HepG2 (cell line): ENCODE results near the gene ACSF3. TPM values are rescaled to one million over a fixed set of nuclear protein-coding genes. Genes with fewer than 3 reads are reported as not detected.

Experiments
- ATAC-seq: fragments of 200-7000 bp; cut with Tn5 transposase; 3 replicates; pipeline ENCODE4 v1.9.1; 2020; ENCODE audit warnings: mild to moderate bottlenecking, moderate library complexity
- BruUV-seq: library from RNA; stranded (reverse); fragments of 400-500 nt; replicated peaks from 2 replicates; lab custom pipeline; 2021; lab: Mats Ljungman, UMichigan
- CTCF ChIA-PET: fragments of 300-600 bp; formaldehyde crosslinking; extraction: SDS; loops from one replicate; lab custom pipeline; 2021; ENCODE audit warnings: low total read pairs, inconsistent platforms, low intra/inter-chr PET ratio; lab: Yijun Ruan, JAX
- POLR2A ChIA-PET: fragments of 350-600 bp; sonication (Branson Sonifier 250); formaldehyde crosslinking; loops from one replicate; lab custom pipeline; 2020; ENCODE audit warnings: antibody characterized with exemption, inconsistent platforms; lab: Yijun Ruan, JAX
- DNase-seq: peaks from one replicate; pipeline ENCODE4 v3.0.0-alpha.2; 2015; ENCODE audit warnings: low spot score
- FAIRE-seq: peaks from 3 replicates; lab custom pipeline; 2011; peaks lifted over from hg19 to GRCh38; lab: Jason Lieb, UNC
- H2AFZ ChIP-seq: one replicate; pipeline ENCODE4 v1.6.1; 2011; ENCODE audit warnings: low read length, inconsistent platforms
- H3K27ac ChIP-seq: fragments of 300-600 bp; 3 replicates; pipeline ENCODE4 v1.8.0; 2011; ENCODE audit warnings: mixed run types, mild to moderate bottlenecking, mixed read lengths, low read length, inconsistent platforms; ENCODE audit not compliant: insufficient read depth; ENCODE audit errors: extremely low read length
- H3K27me3 ChIP-seq, 2 experiments: fragments of 200-600 bp in 1 of 2; 2 replicates in 1 of 2; 3 replicates in 1 of 2; pipeline versions ENCODE4 v1.6.0 to v1.8.0; 2011; ENCODE audit warnings: low read length in 2 of 2, mild to moderate bottlenecking in 2 of 2, moderate library complexity in 2 of 2, inconsistent platforms in 1 of 2; ENCODE audit not compliant: insufficient read depth in 2 of 2, control insufficient read depth in 1 of 2
- H3K36me3 ChIP-seq, 2 experiments: fragments of 200-600 bp in 1 of 2; replicated peaks in 1 of 2; 2 replicates in 1 of 2; 3 replicates in 1 of 2; pipeline versions ENCODE4 v1.5.1 to v1.8.0; 2011; ENCODE audit warnings: low read length in 2 of 2, inconsistent platforms in 1 of 2; ENCODE audit not compliant: insufficient read depth in 2 of 2, control insufficient read depth in 1 of 2
- H3K4me1 ChIP-seq: 2 replicates; pipeline ENCODE4 v1.5.1; 2012; ENCODE audit warnings: low read length, inconsistent platforms; ENCODE audit not compliant: insufficient read depth
- H3K4me2 ChIP-seq: 2 replicates; pipeline ENCODE4 v1.6.0; 2011; ENCODE audit warnings: low read depth, low read length, inconsistent platforms
- H3K4me3 ChIP-seq, 3 experiments: fragments of 200-600 bp in 1 of 3; sonication (generic), shearing (Covaris generic) in 1 of 3; replicated peaks in 1 of 3; 2 replicates each; pipeline ENCODE4 v1.5.1; 2011 to 2016; ENCODE audit warnings: low read length in 3 of 3, inconsistent platforms in 2 of 3, low read depth in 2 of 3, mild to moderate bottlenecking in 2 of 3, control low read depth in 1 of 3, mixed read lengths in 1 of 3; ENCODE audit not compliant: insufficient read depth in 1 of 3
- H3K79me2 ChIP-seq: one replicate; pipeline ENCODE4 v1.6.1; 2011; ENCODE audit warnings: low read length, inconsistent platforms; ENCODE audit not compliant: insufficient read depth
- H3K9ac ChIP-seq: 2 replicates; pipeline ENCODE4 v1.6.0; 2011; ENCODE audit warnings: mild to moderate bottlenecking, low read depth, low read length, inconsistent platforms; ENCODE audit not compliant: insufficient read depth
- H3K9me3 ChIP-seq: 2 replicates; pipeline ENCODE4 v1.5.1; 2012; ENCODE audit warnings: mild to moderate bottlenecking, low read length
- H4K20me1 ChIP-seq: 2 replicates; pipeline ENCODE4 v1.6.0; 2011; ENCODE audit warnings: inconsistent platforms, mild to moderate bottlenecking, low read length, moderate library complexity; ENCODE audit not compliant: insufficient read depth
- ATF2 ChIP-seq: sonication (generic); formaldehyde crosslinking; IDR thresholded peaks from 2 replicates; pipeline ENCODE4 v1.4.0; 2020; ENCODE audit warnings: missing genetic modification reagents
- ATRX ChIP-seq: sonication (generic); formaldehyde crosslinking; IDR thresholded peaks from 2 replicates; pipeline ENCODE4 v1.4.0; 2020; ENCODE audit warnings: missing genetic modification reagents, borderline replicate concordance
- BORCS8-MEF2B ChIP-seq: sonication (generic); formaldehyde crosslinking; IDR thresholded peaks from 2 replicates; pipeline ENCODE4 v1.8.0; 2022; ENCODE audit warnings: mild to moderate bottlenecking, missing genetic modification reagents
- CBX5 ChIP-seq: sonication (generic); formaldehyde crosslinking; IDR thresholded peaks from 2 replicates; pipeline ENCODE4 v1.4.0; 2020; ENCODE audit warnings: missing genetic modification reagents, borderline replicate concordance
- CHCHD3 ChIP-seq: sonication (generic); formaldehyde crosslinking; IDR thresholded peaks from 2 replicates; pipeline ENCODE4 v1.8.0; 2022; ENCODE audit warnings: mild to moderate bottlenecking, missing genetic modification reagents, moderate library complexity
- CREM ChIP-seq, 2 experiments: sonication (generic) in 1 of 2; formaldehyde crosslinking in 1 of 2; IDR thresholded peaks; 2 replicates each; pipeline versions ENCODE4 v1.4.0 to v1.6.1; 2016 to 2020; ENCODE audit warnings: antibody characterized with exemption in 1 of 2, mild to moderate bottlenecking in 1 of 2, missing genetic modification reagents in 1 of 2
- DR1 ChIP-seq: sonication (generic); formaldehyde crosslinking; IDR thresholded peaks from 2 replicates; pipeline ENCODE4 v1.8.0; 2021; ENCODE audit warnings: mild to moderate bottlenecking, missing genetic modification reagents, inconsistent platforms
- MTA1 ChIP-seq: sonication (generic); formaldehyde crosslinking; IDR thresholded peaks from 2 replicates; pipeline ENCODE4 v1.4.0; 2020; ENCODE audit warnings: missing genetic modification reagents, mild to moderate bottlenecking, borderline replicate concordance
- NFE2L2 ChIP-seq: fragments of 150-350 bp; IDR thresholded peaks from 2 replicates; pipeline ENCODE4 v1.6.1; 2014; ENCODE audit warnings: low read length
- ZNF788 ChIP-seq: sonication (generic); formaldehyde crosslinking; IDR thresholded peaks from 2 replicates; pipeline ENCODE4 v1.5.0; 2020; ENCODE audit warnings: mild to moderate bottlenecking, missing genetic modification reagents, borderline replicate concordance
- WGBS: methylation state at CpG from one replicate; pipeline ENCODE4 v1.1.6; 2017; ENCODE audit warnings: low lambda C conversion rate; 5-methylcytosine and 5-hydroxymethylcytosine counted together
- in situ Hi-C: cut with HindIII; loops from 2 replicates; pipeline ENCODE4 v1.10.0; 2017; ENCODE audit warnings: low pct_unique_long_range_greater_than_20kb; ENCODE audit not compliant: extremely low pct_ligation_motif_present
- intact Hi-C: fragments of 100-400 bp; cut with micrococcal nuclease; formaldehyde crosslinking; loops from one replicate; pipeline ENCODE4 v1.10.0; 2022; ENCODE audit not compliant: unreplicated experiment
- polyA plus RNA-seq, 8 experiments: library from polyadenylated mRNA; depleted of rRNA in 3 of 8; stranded (reverse) in 7 of 8; unstranded in 1 of 8; fragments of >200 nt; fragmentation: Illumina TruSeq in 4 of 8; extraction: Trizol in 4 of 8; gene quantifications; 2 replicates each; pipeline versions ENCODE4 v1.2.1 to v1.2.3, GENCODE V29; 2011 to 2016; ENCODE audit warnings: low read depth in 4 of 8, missing spikeins in 1 of 8, mixed read lengths in 1 of 8; ENCODE audit not compliant: insufficient read depth in 1 of 8
- total RNA-seq, 5 experiments: library from RNA; depleted of rRNA; stranded (reverse); fragments of >200 nt; fragmentation: Illumina TruSeq; extraction: Trizol; gene quantifications; 2 replicates each; pipeline ENCODE4 v1.2.3, GENCODE V29; 2016; ENCODE audit warnings: low read depth in 1 of 5
- TF ChIP-seq, protein P1 (sequence below): sonication (generic); formaldehyde crosslinking; IDR thresholded peaks from 2 replicates; pipeline ENCODE4 v1.8.1; 2023; ENCODE audit warnings: missing genetic modification reagents, mild to moderate bottlenecking, borderline replicate concordance
- TF ChIP-seq, protein P2 (sequence below): sonication (generic); formaldehyde crosslinking; IDR thresholded peaks from 2 replicates; pipeline ENCODE4 v1.5.0; 2020; ENCODE audit warnings: missing genetic modification reagents
- TF ChIP-seq, protein P3 (sequence below): sonication (generic); formaldehyde crosslinking; IDR thresholded peaks from 2 replicates; pipeline ENCODE4 v1.4.0; 2020; ENCODE audit warnings: mild to moderate bottlenecking, missing genetic modification reagents

ACSF3 gene
- total and polyA plus RNA-seq, 2 of the 13 experiments (the other 11 are each of a cell fraction or from before 2014, with no cell fraction given) = 14.9 to 30.6 TPM

DNA sequence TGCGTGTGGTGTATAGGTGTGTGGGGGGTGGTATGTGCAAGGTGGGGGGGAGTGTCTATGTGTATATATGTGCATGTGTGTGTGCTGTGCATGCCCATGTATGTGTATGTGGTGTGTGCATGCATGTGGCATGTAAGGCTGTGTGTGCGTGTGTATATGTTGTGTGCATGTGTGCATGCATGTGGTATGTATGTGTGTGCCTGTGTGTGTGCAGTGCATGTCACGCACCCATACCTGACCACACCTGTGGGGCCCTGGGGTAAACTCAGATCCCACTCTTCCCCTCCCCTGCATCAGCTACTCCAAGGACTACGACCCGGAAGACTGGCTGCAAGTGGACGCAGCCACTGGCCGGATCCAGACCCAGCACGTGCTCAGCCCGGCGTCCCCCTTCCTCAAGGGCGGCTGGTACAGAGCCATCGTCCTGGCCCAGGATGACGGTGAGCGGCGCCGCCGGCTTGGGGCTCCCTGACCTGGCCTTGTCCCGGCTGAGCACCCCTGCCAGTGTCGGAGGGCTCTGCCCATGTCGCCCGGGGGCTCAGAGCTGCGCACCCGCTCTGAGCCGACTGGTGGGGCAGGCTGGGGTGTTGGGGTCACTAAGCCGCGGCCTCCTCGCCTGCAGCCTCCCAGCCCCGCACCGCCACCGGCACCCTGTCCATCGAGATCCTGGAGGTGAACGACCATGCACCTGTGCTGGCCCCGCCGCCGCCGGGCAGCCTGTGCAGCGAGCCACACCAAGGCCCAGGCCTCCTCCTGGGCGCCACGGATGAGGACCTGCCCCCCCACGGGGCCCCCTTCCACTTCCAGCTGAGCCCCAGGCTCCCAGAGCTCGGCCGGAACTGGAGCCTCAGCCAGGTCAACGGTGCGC, 97.6 kb downstream of the ACSF3 start:
- peak; percentile 55 for FAIRE-seq
- Histone ChIP-seq H3K4me1 (peaks cover 32% of the 10 kb centered on the region), H4K20me1 (peaks cover 36% of the 10 kb centered on the region; the same call in 1 of the 2 replicates), H3K79me2 (peaks cover 6% of the 10 kb centered on the region), H3K4me3 (peak overlapping the region; percentile 60 to 86 (median 75)), H2AFZ (no peak overlapping the region), H3K9ac (peak overlapping the region; percentile 82), H3K27ac (peak overlapping the region; percentile 99), H3K27me3 (no peaks in the 10 kb centered on the region; a peak in 1 of 5 replicates), H3K4me2 (peak overlapping the region; percentile 94), H3K9me3 (no peaks in the 10 kb centered on the region), H3K36me3 (peaks cover 0 to 3% of the 10 kb centered on the region in 2 experiments; a peak in 1 of 5 replicates)
- in situ Hi-C loops = no loop called here
- DNase-seq = no peak
- POLR2A ChIA-PET = interaction anchor here (0.5 to 3.0 kb wide), 6 partner anchors 9 to 497 kb away, joined by 3 to 44 read pairs (median 6); partner anchors contain the start of genes CDH15, SLC22A31 and ZNF778
- CTCF ChIA-PET = no interaction called here
- BruUV-seq = TSS peak; percentile 48
- intact Hi-C loops = no loop called here
- ATAC-seq = peak; percentile 17
- WGBS = 12% methylated on average over 20 of the region's 44 CpGs
- peak; percentile 89 for TF ChIP-seq BORCS8-MEF2B (CRISPR knock-in tag)
- TF ChIP-seq, protein P1, sequence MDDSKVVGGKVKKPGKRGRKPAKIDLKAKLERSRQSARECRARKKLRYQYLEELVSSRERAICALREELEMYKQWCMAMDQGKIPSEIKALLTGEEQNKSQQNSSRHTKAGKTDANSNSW (CRISPR knock-in tag) = no peak
- TF ChIP-seq ATF2 (CRISPR knock-in tag) = no peak; the same call in 1 of the 2 replicates
- TF ChIP-seq ATRX (CRISPR knock-in tag) = no peak
- TF ChIP-seq CBX5 (CRISPR knock-in tag) = peak; percentile 17; the same call in 1 of the 2 replicates
- TF ChIP-seq, protein P2, sequence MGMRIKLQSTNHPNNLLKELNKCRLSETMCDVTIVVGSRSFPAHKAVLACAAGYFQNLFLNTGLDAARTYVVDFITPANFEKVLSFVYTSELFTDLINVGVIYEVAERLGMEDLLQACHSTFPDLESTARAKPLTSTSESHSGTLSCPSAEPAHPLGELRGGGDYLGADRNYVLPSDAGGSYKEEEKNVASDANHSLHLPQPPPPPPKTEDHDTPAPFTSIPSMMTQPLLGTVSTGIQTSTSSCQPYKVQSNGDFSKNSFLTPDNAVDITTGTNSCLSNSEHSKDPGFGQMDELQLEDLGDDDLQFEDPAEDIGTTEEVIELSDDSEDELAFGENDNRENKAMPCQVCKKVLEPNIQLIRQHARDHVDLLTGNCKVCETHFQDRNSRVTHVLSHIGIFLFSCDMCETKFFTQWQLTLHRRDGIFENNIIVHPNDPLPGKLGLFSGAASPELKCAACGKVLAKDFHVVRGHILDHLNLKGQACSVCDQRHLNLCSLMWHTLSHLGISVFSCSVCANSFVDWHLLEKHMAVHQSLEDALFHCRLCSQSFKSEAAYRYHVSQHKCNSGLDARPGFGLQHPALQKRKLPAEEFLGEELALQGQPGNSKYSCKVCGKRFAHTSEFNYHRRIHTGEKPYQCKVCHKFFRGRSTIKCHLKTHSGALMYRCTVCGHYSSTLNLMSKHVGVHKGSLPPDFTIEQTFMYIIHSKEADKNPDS (CRISPR knock-in tag) = no peak
- peak; percentile 35 for TF ChIP-seq ZNF788
- no peak for TF ChIP-seq CHCHD3 (CRISPR knock-in tag)
- no peak for TF ChIP-seq CREM (IDR thresholded peaks at IDR 0.05)
- no peak for TF ChIP-seq CREM (CRISPR knock-in tag; IDR thresholded peaks at IDR 0.05)
- no peak for TF ChIP-seq DR1 (CRISPR knock-in tag)
- no peak for TF ChIP-seq NFE2L2
- TF ChIP-seq, protein P3, sequence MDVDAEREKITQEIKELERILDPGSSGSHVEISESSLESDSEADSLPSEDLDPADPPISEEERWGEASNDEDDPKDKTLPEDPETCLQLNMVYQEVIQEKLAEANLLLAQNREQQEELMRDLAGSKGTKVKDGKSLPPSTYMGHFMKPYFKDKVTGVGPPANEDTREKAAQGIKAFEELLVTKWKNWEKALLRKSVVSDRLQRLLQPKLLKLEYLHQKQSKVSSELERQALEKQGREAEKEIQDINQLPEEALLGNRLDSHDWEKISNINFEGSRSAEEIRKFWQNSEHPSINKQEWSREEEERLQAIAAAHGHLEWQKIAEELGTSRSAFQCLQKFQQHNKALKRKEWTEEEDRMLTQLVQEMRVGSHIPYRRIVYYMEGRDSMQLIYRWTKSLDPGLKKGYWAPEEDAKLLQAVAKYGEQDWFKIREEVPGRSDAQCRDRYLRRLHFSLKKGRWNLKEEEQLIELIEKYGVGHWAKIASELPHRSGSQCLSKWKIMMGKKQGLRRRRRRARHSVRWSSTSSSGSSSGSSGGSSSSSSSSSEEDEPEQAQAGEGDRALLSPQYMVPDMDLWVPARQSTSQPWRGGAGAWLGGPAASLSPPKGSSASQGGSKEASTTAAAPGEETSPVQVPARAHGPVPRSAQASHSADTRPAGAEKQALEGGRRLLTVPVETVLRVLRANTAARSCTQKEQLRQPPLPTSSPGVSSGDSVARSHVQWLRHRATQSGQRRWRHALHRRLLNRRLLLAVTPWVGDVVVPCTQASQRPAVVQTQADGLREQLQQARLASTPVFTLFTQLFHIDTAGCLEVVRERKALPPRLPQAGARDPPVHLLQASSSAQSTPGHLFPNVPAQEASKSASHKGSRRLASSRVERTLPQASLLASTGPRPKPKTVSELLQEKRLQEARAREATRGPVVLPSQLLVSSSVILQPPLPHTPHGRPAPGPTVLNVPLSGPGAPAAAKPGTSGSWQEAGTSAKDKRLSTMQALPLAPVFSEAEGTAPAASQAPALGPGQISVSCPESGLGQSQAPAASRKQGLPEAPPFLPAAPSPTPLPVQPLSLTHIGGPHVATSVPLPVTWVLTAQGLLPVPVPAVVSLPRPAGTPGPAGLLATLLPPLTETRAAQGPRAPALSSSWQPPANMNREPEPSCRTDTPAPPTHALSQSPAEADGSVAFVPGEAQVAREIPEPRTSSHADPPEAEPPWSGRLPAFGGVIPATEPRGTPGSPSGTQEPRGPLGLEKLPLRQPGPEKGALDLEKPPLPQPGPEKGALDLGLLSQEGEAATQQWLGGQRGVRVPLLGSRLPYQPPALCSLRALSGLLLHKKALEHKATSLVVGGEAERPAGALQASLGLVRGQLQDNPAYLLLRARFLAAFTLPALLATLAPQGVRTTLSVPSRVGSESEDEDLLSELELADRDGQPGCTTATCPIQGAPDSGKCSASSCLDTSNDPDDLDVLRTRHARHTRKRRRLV = no peak; the same call in 1 of the 2 replicates
- no peak for TF ChIP-seq MTA1
